Measurements from ENCODE around the gene SPRYD7.
"Not testable (repeated sequence)": the region's sequence is repeated elsewhere in the genome, so short reads cannot be mapped to it uniquely, and the experiment has no call there.

Gene SPRYD7

DNA sequence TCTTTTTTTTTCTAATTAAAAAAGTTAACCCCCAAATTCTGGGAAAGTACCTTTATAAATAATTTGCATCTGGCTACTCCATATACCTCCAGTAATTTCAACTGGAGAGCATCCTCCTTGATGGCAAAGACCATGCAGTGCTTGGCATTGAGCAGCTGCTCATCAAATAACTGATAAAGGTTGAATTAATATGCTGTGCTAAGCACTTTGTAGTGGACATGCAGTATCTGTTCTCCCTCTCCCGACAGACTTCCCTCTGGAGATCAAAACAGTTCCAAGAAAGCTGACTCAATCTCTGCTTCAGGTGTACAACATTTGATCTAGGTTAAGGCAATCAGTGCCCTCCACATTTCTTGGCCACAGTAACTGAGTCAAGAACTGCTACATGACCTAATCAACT is 3.3 kb downstream of the SPRYD7 start:
- no peak for DNase-seq (ENCODE audit: low read depth)

GRCh38 chr13:49932066-49932465 is 4.1 kb downstream of the SPRYD7 start:
- DNase-seq (ENCODE audit: low read depth), result no peak

DNA sequence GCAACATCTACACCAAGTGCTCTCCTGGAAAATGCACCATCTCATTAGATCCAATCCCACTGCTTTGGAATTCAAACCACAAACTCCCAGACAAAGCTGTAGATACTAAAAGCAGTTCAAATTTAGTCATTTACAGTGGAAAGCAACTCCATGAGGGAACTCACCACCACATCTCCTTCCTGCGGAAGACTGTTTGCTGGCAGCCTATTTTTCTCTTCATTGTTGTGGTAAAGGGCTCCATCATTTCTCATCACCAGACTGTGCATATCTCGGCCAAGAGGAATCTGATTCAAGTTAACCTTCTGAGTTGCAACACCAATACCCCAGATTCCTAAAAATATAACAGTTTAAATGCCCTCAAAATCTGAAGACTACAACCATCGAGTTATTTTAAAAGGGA is 8.4 kb downstream of the SPRYD7 start:
- no peak for DNase-seq (ENCODE audit: low read depth)

GRCh38 chr13:49925881-49926418 is 10.2 kb downstream of the SPRYD7 start:
- no peak for DNase-seq (ENCODE audit: low read depth)

GRCh38 chr13:49922301-49922700 is 13.8 kb downstream of the SPRYD7 start:
- no peak for DNase-seq (ENCODE audit: low read depth)

DNA sequence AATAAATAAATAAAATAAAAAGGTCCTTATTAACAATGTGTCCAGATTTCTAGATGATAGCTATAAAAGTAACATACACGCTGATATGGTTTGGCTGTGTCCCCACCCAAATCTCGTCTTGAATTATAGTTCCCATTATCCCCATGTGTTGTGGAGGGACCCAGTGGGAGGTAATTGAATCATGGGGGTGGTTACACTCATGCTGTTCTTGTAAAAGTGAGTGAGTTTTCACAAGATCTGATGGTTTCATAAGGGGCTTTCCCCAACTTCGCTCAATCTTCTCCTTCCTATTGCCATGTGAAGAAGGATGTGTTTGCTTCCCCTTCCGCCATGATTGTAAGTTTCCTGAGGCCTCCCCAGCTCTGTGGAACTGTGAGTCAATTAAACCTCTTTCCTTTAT is 15.2 kb downstream of the SPRYD7 start:
- DNase-seq (ENCODE audit: low read depth), result not testable (repeated sequence)

GRCh38 chr13:49918106-49918505 is 18.0 kb downstream of the SPRYD7 start:
- not testable (repeated sequence) for DNase-seq (ENCODE audit: low read depth)

- DNase-seq (ENCODE audit: low read depth), result no peak
Observed at GRCh38 chr13:49914947-49915346, 21.2 kb downstream of the SPRYD7 start.

DNA sequence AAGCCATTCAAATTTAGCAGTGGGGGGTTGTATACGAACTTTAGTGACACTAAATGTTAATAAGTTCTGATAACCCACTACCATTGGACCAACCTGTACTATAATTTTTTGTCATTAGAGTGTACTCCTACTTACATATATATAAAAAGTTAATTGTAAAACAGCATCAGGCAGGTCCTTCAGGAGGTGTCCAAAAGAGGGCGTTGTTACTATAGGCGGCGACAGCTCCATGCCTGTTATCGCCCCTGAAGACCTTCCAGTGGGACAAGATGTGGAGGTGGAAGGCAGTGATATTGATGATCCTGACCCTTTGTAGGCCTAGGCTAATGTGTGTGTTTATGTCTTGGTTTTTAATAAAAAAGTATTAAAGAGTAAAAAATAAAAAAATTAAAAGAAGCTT is 27.5 kb downstream of the SPRYD7 start:
- DNase-seq (ENCODE audit: low read depth), result no peak

DNA sequence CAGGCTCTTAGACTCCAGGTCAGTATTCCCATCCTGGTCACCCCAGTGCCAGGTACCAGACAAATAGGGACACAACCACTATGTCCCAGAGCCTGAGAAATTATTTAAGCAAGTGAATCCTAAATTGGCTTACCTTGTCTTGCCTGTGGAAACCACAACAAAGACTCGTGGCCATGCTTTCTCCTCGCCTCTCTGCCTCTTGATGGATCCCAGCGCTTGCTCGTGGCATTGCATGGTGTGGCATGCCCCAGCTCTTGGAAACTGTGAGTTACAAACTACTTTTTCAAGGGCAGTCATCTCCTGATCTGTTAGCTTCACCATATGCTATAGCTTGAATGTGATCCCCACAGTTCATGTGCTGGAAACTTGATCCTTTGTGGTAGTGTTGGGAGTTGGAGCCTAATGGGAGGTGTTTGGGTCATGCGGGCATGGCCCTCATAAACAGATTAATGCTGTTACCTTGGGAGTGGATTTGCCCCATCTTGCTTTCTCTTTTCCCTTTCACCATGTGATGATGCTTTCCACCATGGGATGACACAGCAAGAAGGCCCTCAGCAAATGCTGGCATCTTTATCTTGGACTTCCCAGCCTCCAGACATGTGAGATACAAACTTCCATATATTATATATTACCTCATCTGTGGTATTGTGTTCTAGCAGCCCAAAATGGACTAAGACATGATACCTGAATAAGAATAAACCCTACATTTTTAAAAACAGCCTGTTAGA is 31.2 kb downstream of the SPRYD7 start:
- DNase-seq (ENCODE audit: low read depth), result no peak

DNA sequence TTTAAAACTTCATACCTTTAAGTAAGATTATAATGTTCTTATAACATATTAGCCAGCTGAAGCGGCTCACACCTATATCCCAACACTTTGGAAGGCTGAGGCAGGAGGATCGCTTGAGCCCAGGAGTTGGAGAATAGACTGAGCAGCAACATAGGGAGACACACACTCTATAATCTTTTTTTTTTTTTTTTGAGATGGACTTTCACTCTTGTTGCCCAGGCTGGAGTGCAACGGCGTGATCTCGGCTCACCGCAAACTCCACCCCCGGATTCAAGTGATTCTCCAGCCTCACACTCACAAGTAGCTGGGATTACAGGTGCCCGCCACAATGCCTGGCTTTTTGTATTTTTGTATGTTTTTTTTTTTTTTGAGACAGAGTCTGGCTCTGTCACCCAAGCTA is 37.3 kb downstream of the SPRYD7 start:
- DNase-seq (ENCODE audit: low read depth), result no peak

GRCh38 chr13:49897713-49898112 is 38.4 kb downstream of the SPRYD7 start:
- no peak for DNase-seq (ENCODE audit: low read depth)

GRCh38 chr13:49895826-49896225 is 40.3 kb downstream of the SPRYD7 start:
- DNase-seq (ENCODE audit: low read depth), result no peak

GRCh38 chr13:49893591-49893990 is 42.5 kb downstream of the SPRYD7 start:
- no peak for DNase-seq (ENCODE audit: low read depth)

DNA sequence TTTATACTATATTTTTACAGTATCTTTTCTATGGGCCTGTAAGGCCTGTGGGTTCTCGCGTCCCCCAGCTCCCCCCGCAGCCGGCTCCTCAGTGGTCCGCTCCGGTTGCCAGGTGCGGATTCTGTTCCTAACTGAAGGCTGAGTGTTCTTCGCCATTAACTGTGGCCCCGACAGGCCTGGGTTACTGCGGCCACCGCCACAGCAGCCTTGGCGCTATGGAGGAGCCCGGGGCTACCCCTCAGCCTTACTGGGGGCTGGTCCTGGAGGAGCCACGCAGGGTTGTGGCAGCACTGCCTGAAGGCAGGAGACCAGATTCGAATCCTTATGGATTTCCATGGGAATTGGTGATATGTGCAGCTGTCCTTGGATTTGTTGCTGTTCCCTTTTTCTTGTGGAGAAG is 45.8 kb downstream of the SPRYD7 start:
- DNase-seq (ENCODE audit: low read depth), result no peak

DNA sequence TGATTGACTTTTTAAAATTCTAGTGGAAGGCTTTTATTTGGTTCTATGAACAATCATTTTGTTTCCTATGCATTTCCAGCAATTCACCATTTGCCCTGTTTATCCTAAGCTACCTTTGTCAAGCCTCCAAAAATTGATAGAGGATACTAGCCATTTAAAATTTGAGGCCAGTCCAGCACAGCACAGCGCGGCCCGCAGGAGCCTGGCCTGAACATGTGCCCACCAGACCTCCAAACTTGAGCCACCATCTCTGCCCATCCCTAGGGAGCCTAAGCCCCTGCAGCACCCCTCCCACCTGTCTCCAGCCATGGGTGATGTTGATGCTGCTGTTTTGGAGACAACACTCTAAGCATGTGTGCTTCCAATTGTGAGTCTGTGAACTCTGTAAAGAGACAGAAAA is 57.5 kb downstream of the SPRYD7 start:
- DNase-seq (ENCODE audit: low read depth), result no peak

GRCh38 chr13:49877629-49878218 is 58.4 kb downstream of the SPRYD7 start:
- no peak for DNase-seq (ENCODE audit: low read depth)

GRCh38 chr13:49874430-49874829 is 61.7 kb downstream of the SPRYD7 start:
- DNase-seq (ENCODE audit: low read depth), result no peak

DNA sequence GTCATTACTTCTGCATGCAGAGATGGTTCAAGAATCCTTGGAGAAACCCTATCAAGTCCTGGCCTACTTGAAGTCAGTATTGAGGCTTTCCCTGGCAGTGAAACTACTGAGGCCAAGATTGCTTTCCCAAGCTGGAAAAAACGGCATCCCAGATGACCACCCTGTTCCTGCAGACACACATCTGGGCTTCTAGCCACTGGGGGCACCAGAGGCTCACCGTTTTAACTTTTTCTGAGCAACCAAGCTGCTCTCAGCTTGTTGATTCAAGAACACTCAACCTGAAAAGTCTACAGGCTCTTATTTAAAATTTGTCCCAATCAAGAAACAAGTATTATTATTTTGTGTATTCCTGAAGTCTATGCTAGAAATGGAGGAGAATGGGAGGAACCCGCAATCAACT is 66.6 kb downstream of the SPRYD7 start:
- no peak for DNase-seq (ENCODE audit: low read depth)

DNA sequence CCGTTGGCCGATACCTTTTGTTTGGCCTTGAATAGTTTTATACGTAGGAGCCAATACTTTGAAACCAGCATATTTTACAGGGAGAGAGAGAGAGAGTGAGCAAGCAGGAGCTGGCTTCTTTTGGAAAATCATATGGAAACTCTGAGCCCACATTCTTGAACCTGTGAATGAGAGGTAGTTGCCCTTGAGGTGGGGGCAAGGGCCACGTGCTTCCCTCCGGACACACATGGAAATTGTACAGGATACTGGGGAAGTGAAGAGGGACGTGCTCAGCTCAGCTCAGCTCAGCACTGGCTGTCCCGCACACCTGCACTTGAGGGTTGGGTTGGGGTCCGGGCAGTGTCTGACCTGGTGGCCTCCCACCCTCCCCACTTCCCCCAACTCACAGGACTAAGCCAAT is 68.3 kb downstream of the SPRYD7 start:
- no peak for DNase-seq (ENCODE audit: low read depth)

DNA sequence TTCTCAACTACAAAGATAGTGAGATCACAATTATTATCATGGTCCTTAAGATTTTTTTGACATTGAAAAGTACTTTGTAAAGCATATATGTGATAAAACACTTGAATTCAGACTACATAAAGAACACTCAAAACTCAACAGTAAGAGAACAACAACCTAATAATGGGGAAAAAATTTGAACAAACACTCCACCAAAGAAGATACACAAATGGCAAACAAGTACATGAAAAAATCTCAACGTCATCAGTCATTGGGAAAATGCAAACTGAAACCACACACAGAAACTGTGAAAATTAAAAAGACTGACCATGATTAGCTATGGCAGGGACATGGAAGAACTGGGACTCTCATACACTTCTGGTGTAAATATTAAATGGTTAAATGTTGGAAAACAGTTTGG is 70.9 kb downstream of the SPRYD7 start:
- DNase-seq (ENCODE audit: low read depth), result no peak

GRCh38 chr13:49864509-49864908 is 71.6 kb downstream of the SPRYD7 start:
- DNase-seq (ENCODE audit: low read depth), result no peak

Data from activated T-helper 1 cell treated with Interleukin-2 at 50 U/mL for 16 hours (primary cell).